GF-D8 (cell line): ENCODE data around the gene OR13C9.
"Not testable (repeated sequence)": the region's sequence is repeated elsewhere in the genome, so short reads cannot be mapped to it uniquely, and the experiment has no call there.

ENCODE experiments used
- DNase-seq: peaks from one replicate; lab custom pipeline; 2025; lab: John Stamatoyannopoulos, UW

OR13C9 gene, protein sequence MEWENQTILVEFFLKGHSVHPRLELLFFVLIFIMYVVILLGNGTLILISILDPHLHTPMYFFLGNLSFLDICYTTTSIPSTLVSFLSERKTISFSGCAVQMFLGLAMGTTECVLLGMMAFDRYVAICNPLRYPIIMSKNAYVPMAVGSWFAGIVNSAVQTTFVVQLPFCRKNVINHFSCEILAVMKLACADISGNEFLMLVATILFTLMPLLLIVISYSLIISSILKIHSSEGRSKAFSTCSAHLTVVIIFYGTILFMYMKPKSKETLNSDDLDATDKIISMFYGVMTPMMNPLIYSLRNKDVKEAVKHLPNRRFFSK

DNA sequence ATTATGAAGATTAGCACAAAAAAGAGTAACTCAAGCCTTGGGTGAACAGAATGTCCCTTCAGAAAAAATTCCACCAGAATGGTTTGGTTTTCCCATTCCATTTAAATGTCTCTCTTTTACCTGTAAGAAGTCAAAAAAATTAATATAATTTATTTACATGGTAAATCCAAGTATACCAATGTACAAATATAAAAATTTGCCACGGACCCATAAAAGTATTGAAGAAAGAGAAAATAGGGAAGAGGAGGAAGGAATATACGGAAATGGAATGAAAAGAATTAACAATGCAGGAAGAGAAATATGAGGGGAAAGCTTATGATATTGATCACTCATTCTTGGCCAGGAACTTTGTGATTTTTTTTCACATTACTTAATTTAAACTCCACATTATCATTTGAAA lies at the start of gene OR13C9:
Gene OR13C9 (minus strand): TSS at position 101 of the 400 bp plus-strand sequence. CDS start 0 bp downstream, at position 101.
- no peak for DNase-seq

DNA sequence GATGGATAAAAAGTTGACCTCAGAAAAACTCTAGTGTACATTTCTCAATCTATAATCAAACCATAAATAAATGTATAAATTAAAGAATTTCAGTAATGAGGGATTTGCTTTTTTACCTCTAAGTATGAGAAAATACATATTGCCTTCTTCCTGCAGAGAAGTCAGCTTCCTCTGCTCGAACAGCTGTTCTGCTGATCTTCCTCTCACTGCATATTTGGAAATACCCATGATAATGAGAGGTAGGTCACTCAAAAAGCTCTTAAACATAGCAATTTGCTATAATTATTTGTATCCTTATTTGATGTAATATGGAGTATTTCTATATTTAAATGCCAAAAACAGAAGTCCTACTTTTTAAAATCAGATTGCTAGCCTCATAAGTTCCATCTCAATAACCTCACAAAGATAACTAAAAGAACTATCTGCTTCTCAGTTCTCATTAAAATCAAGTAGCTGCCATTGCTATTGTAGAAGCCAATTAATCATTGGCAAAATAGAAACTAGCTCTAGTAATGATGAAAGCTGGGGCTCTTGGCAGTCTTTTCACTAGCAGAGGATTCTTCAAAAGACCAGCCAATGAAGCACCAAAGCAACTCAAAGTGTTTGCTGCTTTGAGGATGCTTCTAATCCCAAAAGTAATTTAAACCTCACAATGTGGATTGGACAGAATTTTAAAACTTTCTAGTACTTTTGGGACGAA lies 40.6 kb upstream of the OR13C9 start:
- no peak for DNase-seq

DNA sequence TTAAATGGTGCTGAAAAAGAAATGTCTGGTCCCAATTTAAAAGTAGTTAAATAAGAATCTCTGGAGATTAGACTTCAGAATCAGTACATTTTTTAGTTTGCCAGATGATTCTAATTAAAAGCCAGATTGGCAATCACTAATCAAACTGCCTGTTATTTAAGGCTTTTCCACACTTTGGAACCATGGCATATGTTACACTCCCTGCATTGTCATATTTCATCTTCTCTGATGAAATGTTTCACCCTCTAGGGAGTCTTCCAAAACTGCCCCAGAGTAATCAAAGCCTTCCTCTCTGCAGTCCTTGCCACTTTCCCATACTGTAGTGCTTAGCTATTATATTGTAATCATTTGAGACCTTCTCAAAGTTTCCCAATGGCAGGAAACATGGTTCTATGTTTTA lies 17.5 kb upstream of the OR13C9 start:
- no peak for DNase-seq

DNA sequence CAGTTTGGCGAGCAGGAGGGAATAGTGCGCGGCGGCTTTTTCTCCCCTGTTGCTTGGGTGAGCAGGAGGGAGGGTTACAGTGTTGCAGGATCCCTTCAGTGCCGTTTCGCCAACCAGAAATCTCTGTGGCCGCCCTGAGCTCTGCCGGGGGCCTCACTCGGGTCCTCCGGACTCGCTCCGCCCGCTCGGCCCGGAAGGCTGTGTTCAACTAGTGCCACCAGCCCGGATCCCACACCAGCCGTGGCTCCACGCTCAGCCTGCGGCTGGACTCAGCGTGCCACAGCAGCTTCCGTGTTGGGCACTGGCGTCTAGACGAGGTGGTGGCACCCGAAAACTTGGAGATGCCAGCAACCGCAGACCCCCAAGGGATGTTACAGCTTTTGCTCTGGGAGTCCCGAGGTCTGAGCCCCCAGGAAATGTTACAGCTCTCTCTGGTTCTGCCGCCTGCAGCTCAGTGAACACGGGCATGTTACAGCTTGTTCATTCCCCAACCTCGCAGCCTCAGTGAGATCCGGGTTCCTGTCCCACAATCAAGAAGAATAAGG lies 16.0 kb upstream of the OR13C9 start:
- DNase-seq = no peak

DNA sequence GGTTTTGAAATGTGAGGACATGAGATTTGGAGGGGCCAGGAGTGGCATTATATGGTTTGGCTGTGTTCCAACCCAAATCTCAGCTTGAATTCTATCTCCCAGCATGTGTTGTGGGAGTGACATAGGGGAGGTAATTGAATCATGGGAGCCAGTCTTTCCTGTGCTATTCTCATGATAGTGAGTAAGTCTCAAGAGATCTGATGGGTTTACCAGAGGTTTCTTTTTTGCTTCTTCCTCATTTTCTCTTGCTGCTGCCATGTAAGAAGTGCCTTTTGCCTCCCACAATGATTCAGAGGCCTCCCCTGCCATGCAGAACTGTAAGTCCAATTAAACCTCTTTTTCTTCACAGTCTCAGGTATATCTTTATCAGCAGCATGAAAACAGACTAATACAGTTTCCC lies 8.0 kb upstream of the OR13C9 start:
- DNase-seq = not testable (repeated sequence)

DNA sequence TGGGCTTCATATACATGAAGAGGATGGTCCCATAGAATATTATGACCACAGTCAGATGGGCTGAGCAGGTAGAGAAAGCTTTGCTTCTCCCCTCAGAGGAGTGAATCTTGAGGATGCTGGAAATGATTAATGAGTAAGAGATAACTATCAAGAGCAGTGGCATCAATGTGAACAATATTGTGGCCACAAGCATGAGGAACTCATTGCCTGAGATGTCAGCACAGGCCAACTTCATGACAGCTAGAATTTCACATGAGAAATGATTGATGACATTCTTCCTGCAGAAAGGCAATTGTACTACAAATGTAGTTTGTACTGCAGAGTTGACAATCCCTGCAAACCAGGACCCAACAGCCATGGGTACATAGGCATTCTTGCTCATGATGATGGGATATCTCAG lies 586 bp downstream of the OR13C9 start:
- DNase-seq = no peak

DNA sequence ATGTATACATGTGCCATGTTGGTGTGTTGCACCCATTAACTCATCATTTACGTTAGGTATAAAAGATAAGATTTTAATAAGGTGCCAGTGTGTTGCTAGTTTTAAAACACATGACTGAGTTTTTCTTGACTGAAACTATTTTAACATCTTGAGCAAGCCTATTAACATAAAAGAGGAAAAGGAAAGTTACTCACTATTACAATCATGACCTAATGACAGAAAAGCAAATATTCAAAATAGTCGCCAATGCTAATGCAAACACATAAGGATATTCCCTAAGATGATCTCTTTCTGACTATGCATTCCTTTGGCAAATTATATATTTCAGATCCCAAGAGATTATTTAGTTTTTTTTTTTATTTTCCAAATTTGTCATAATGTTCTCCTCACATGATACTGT lies 6.8 kb downstream of the OR13C9 start:
- DNase-seq = no peak

DNA sequence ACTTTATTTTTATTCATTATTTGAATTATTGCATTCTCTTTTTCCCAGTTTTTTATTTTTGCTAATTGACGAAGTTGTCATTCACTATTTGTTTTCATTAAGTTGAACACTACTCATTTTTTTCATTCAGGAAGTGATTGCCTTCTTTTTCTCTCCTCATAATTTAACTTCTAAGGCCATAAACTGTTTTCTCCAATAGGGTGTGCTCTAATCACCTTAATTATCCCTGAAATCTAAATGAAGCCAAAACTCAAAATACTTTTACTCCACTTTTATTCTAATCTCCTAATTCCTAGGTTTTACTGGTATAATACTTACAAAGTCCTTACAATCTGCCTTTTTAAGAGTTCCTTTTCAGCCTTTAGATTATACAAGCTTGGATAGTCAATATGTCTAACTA lies 9.7 kb downstream of the OR13C9 start:
- no peak for DNase-seq

DNA sequence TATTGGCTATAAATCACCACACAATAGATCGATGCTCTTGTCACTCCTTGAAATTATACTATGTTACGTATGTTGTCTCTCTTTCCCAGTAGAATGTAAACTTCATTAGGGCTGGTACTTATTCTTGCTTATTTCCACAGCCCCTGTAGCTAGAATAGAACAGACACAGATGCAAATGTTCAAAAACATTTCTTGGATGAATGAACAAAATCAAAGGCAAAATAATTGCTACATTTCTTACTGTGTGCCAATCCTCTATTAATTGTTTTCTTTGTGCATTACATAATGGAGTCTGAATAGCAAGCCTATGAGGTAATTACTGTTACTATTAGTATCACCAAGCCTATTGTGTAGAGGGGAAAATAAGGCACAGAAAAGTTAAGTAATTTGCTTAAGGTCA lies 11.9 kb downstream of the OR13C9 start:
- no peak for DNase-seq

DNA sequence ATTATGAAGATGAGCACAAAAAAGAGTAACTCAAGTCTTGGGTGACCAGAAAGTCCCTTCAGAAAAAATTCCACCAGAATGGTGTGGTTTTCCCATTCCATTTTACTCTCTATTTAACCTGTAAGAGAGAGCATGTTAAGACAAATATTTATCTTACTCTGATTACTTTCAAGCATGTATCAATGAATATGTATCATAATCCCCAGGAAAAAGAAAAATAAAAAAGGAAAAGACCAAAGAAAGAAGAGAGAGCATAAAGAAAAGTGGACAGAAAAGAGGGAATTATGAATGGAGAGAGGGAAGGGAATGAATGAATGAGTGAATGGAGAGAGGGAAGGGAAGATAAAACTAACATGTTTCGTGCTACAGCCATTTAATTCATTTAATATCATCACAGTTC lies 12.5 kb downstream of the OR13C9 start, which contains the start of gene OR13C2:
Gene OR13C2 (minus strand): TSS at position 101 of the 400 bp plus-strand sequence. CDS start 0 bp downstream, at position 101.
- DNase-seq = not testable (repeated sequence)

DNA sequence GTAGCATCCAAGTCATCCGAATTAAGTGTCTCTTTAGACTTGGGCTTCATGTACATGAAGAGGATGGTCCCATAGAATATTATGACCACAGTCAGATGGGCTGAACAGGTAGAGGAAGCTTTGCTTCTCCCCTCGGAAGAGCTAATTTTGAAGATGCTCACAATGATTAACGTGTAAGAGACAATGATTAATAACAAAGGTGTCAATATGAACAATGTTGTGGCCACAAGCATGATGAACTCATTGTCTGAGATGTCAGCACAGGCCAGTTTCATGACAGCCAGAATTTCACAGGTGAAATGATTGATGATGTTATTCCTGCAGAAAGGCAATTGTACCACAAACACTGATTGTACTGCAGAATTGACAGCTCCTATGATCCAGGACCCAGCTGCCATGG lies 13.2 kb downstream of the OR13C9 start:
- DNase-seq = no peak

DNA sequence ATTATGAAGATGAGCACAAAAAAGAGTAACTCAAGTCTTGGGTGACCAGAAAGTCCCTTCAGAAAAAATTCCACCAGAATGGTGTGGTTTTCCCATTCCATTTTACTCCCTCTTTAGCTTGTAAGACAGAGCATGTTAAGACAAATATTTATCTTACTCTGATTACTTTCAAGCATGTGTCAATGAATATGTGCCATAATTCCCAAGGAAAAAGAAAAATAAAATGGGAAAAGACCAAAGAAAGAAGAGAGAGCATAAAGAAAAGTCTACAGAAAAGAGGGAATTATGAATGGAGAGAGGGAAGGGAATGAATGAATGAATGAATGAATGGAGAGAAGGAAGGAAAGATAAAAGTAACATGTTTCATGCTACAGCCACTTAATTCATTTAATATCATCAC lies 18.7 kb downstream of the OR13C9 start, which contains the start of gene OR13C5:
Gene OR13C5 (minus strand): TSS at position 101 of the 400 bp plus-strand sequence. CDS start 0 bp downstream, at position 101.
- not testable (repeated sequence) for DNase-seq

DNA sequence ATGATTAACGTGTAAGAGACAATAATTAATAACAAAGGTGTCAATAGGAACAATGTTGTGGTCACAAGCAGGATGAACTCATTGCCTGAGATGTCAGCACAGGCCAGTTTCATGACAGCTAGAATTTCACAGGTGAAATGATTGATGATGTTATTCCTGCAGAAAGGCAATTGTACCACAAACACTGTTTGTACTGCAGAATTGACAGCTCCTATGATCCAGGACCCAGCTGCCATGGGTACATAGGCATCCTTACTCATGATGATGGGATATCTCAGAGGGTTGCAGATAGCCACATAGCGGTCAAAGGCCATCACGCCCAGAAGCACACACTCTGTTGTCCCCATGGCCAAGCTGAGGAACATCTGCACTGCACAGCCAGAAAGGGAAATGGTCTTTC lies 19.3 kb downstream of the OR13C9 start:
- not testable (repeated sequence) for DNase-seq

DNA sequence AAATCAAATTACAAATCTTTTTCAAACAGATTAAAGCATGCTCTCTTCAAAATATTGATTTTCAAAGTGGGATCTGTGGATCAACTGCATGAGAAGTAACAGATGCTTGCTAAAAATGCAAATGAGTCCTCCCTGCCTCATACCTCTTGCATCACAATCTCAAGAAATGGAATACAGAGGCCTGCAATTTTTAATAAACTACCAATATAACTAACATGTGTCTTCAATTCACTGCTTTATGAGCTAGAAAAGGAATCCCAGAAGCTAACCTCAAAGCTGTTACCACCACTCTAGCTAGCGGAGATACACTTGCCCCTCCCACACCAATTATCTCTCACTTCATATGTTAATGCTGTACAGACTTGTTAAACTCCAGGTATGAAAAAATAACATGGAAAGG lies 28.4 kb downstream of the OR13C9 start:
- DNase-seq = no peak

DNA sequence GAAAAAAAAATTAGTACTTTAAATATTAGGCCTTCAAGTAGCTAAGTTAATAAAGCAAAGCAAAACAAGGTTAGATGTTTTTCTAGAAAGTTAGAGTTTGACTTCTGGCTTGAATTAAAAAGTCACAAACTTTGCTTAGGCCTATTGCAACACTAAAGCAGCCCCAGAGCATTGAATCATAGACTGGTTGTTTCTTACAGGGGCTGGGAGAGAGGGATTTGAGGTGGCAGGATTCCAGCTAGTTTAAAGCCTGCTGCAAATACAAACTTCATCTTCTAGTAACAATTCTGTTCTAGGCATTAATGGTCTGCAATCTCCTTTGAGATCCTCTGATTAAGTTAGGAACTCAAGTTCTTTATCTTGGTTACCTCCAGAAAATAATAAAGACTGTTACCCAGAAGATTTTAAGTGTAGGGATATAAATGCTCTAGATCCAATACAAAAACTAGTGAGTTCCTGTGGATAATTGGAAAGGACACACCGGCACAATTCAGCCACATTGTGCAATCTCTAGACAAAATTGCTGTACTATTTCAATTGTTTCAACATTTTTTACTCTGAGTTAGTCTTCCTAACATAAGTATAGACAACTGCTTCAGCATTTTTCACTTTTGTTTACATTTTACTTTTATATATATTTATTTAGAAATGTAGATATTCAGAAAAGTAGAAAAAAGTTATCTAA lies 31.4 kb downstream of the OR13C9 start:
- no peak for DNase-seq

DNA sequence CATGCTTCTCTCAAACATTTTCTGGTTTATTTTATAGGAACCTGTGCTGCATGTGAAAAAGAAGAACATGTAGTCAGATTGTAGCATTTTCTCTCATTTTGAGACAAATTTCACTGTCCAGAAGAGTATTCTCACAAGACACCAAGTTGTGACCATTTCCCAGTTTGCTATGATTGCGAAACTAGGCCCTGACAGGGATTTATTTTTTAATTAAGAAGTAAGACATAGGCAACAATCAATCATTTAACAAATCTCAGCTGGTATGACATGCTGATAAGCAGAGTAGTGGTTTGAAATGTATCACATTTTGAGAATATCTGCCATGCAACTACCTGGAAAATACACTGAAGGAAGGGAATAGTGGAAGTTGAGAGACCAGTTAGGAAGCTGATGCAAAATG lies 37.4 kb downstream of the OR13C9 start:
- DNase-seq = no peak

DNA sequence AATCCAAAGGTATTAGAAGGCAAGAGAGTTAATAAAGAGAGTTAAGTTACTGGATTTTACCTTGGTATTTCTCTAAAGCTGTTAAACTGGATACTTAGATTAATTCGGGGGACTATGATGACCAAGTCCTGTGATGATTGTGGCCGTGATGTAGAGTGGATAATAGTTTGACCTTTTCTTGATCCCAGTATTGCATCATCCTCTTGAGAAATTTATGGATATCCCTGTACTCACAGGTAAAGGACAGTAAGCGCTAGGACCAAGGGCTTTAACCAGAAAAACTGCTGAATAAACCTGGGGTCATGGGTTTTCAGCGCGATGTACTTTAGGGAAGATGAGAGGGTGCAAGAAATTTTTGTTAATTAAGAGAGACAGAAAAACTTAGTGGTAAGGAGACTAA lies 40.7 kb downstream of the OR13C9 start:
- no peak for DNase-seq

DNA sequence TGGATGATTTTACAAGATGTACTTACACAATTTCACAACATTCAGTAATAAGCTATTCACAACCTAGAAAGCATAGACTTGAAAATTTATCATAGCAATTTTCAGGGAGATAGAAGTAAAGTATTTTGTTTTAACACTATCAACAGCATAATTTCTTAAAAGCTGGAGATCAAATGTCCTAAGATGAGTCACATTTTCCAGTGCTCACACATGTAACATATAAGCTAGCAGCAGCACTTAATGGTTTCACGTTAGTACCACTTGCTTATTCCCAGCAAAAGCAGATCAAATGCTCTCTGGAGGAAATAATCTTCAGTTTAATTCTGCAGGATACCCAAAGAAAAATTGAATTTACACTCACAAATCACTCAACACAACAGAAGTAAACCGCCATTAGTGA lies 42.5 kb downstream of the OR13C9 start:
- no peak for DNase-seq

DNA sequence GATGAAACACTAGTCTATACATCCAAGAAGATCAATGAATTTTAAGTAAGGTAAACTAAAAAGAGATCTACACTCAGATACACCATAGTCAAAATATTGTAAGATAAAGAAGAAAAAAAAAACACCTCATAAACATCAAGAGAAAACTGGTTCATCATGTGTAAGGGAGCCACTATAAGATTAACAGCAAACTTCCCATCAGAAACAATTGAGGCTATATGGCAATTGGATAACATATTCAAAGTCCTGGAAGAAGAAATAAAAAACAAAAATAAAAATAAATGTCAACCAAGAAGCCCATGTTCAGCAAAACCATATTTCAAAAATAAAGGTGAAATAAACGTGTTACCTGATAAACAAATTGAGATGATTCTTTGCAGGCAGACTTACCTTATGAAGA lies 45.4 kb downstream of the OR13C9 start:
- no peak for DNase-seq

DNA sequence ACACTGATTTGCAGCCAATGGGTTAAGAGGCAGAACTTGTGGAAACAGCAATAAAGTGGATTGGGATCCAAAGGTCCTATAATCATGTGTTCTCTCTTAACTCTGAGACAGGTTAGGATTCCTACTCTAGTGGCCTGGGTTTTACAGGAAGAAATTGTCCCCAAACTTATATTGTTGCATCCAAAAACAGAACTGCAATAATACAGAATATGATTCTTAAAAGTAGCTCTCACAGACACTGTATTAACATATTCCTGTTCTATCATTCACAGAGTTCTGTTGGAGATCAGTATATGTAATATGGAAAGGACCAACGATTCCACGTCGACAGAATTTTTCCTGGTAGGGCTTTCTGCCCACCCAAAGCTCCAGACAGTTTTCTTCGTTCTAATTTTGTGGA lies 49.1 kb downstream of the OR13C9 start, which contains the start of gene OR13C8:
Gene OR13C8 (plus strand): TSS at position 301 of the 400 bp plus-strand sequence. CDS start 0 bp downstream, at position 301.
- no peak for DNase-seq
